Tracheal epithelial cell (primary cell): ENCODE data around the gene PAGE1. TPM values are rescaled to one million over a fixed set of nuclear protein-coding genes. Genes with fewer than 3 reads are reported as not detected.

ENCODE experiments used
- total RNA-seq: library from RNA; depleted of rRNA; stranded (reverse); fragments of >200 nt; gene quantifications from 2 replicates; pipeline ENCODE4 v1.2.1, GENCODE V29; 2014

Gene PAGE1
- not detected in 2 replicates for total RNA-seq

GRCh38 chrX:49695276-49696180 is at the start of gene PAGE1:
Gene PAGE1, minus strand, starts transcription at chrX:49695984. Its CDS starts 1,214 bp downstream, at chrX:49694770.

Other genes with a start within 250 kb of the PAGE1 start
- not detected in 2 replicates for gene GAGE12C, start 163.8 kb downstream of the PAGE1 start, total RNA-seq
- gene GAGE12D, start 154.3 kb downstream of the PAGE1 start, total RNA-seq = not detected in 2 replicates
- gene GAGE12E, start 144.7 kb downstream of the PAGE1 start, total RNA-seq = not detected in 2 replicates
- gene GAGE12F, start 135.1 kb downstream of the PAGE1 start, total RNA-seq = not detected in 2 replicates
- gene GAGE12G, start 125.6 kb downstream of the PAGE1 start, total RNA-seq = not detected in 2 replicates
- gene GAGE12H, start 116.0 kb downstream of the PAGE1 start, total RNA-seq = not detected in 2 replicates
- gene GAGE2A, start 106.5 kb downstream of the PAGE1 start, total RNA-seq = not detected in 2 replicates
- gene GAGE1, start 97.0 kb downstream of the PAGE1 start, total RNA-seq = not detected in 2 replicates
- not detected in 2 replicates for gene PAGE4, start 133.3 kb upstream of the PAGE1 start, total RNA-seq
- 1.9 and 2.2 TPM in 2 replicates for gene USP27X, start 183.5 kb upstream of the PAGE1 start, total RNA-seq
- 7.2 and 9.0 TPM in 2 replicates for gene CLCN5, start 226.6 kb upstream of the PAGE1 start, total RNA-seq